SH-SY5Y (cell line): Measurements from ENCODE around the gene DIAPH3.

ENCODE experiments used
- GATA2 ChIP-seq: IDR thresholded peaks from 2 replicates; pipeline ENCODE4 v1.6.1; 2011; ENCODE audit warnings: mild to moderate bottlenecking, low read depth, low read length
- GATA3 ChIP-seq: IDR thresholded peaks from 2 replicates; pipeline ENCODE4 v1.6.1; 2011; ENCODE audit warnings: low read depth, mild to moderate bottlenecking, low read length, moderate library complexity

- TF ChIP-seq GATA3 = no peak
- no peak for TF ChIP-seq GATA2
Observed at GRCh38 chr13:60182907-60183306, 19.2 kb upstream of the DIAPH3 start.
